DOHH2 (cell line): ENCODE measurements around the gene ZBTB16.

Source experiments
- H3F3A ChIP-seq: fragments of 200-600 bp; sonication (generic), shearing (Covaris generic); 2 replicates; pipeline ENCODE4 v1.6.0; 2016; ENCODE audit warnings: antibody characterized with exemption, mild to moderate bottlenecking; ENCODE audit not compliant: control insufficient read depth, insufficient read depth
- H3K27ac ChIP-seq: fragments of 200-600 bp; sonication (generic); 2 replicates; pipeline ENCODE4 v1.5.1; 2014; ENCODE audit warnings: low read depth, mild to moderate bottlenecking, low read length, moderate library complexity
- H3K27me3 ChIP-seq: fragments of 200-600 bp; sonication (generic); 2 replicates; pipeline ENCODE4 v1.6.1; 2014; ENCODE audit warnings: mild to moderate bottlenecking, low read length, mixed read lengths; ENCODE audit not compliant: control insufficient read depth
- H3K36me3 ChIP-seq: fragments of 200-600 bp; sonication (generic); 2 replicates; pipeline ENCODE4 v1.6.1; 2014; ENCODE audit warnings: mild to moderate bottlenecking, low read length, moderate library complexity, mixed read lengths; ENCODE audit not compliant: control insufficient read depth
- H3K4me1 ChIP-seq: fragments of 200-600 bp; sonication (generic); 2 replicates; pipeline ENCODE4 v1.6.1; 2014; ENCODE audit warnings: mild to moderate bottlenecking, low read length, mixed read lengths; ENCODE audit not compliant: control insufficient read depth
- H3K4me2 ChIP-seq: fragments of 200-600 bp; sonication (generic); 2 replicates; pipeline ENCODE4 v1.6.0; 2014; ENCODE audit warnings: mild to moderate bottlenecking, low read length, moderate library complexity
- H3K4me3 ChIP-seq: fragments of 200-600 bp; sonication (generic); 2 replicates; pipeline ENCODE4 v1.5.1; 2014; ENCODE audit warnings: mild to moderate bottlenecking, low read length, mixed read lengths
- H3K79me2 ChIP-seq: fragments of 200-600 bp; sonication (generic); 2 replicates; pipeline ENCODE4 v1.6.1; 2014; ENCODE audit warnings: mild to moderate bottlenecking, low read length, mixed read lengths; ENCODE audit not compliant: control insufficient read depth
- H3K9me2 ChIP-seq: fragments of 200-600 bp; sonication (generic); replicated peaks from 2 replicates; pipeline ENCODE4 v1.6.1; 2014; ENCODE audit warnings: mild to moderate bottlenecking, low read length, mixed read lengths; ENCODE audit not compliant: control insufficient read depth
- H3K9me3 ChIP-seq: fragments of 200-600 bp; sonication (generic); 2 replicates; pipeline ENCODE4 v1.6.1; 2014; ENCODE audit warnings: antibody characterized with exemption, low read length, mixed read lengths; ENCODE audit not compliant: control insufficient read depth, insufficient read depth
- H4K20me1 ChIP-seq: fragments of 200-600 bp; sonication (generic); 2 replicates; pipeline ENCODE4 v1.6.0; 2014; ENCODE audit warnings: low read depth, mild to moderate bottlenecking, antibody characterized with exemption, low read length, moderate library complexity; ENCODE audit not compliant: control insufficient read depth, insufficient read depth
- CTCF ChIP-seq: fragments of 200-600 bp; sonication (generic); IDR thresholded peaks from one replicate; pipeline ENCODE4 v1.5.1; 2014; ENCODE audit warnings: antibody characterized with exemption, mild to moderate bottlenecking, low read depth, low read length; ENCODE audit not compliant: poor library complexity, severe bottlenecking
- EZH2phosphoT487 ChIP-seq: fragments of 200-600 bp; sonication (generic); IDR thresholded peaks from 2 replicates; pipeline ENCODE4 v1.6.1; 2017; ENCODE audit warnings: borderline replicate concordance, mild to moderate bottlenecking, antibody characterized with exemption, low read length, moderate library complexity, mixed read lengths

The ZBTB16 gene

GRCh38 chr11:114102993-114103896, 43.7 kb downstream of the ZBTB16 start:
- Histone ChIP-seq H3F3A (no peaks in the 10 kb centered on the region), H3K36me3 (no peaks in the 10 kb centered on the region), H3K4me1 (no peaks in the 10 kb centered on the region), H3K27me3 (peaks cover 12% of the 10 kb centered on the region; the same call in 1 of the 2 replicates), H3K4me3 (no peak overlapping the region), H4K20me1 (no peaks in the 10 kb centered on the region), H3K9me3 (no peaks in the 10 kb centered on the region), H3K9me2 (no peaks in the 10 kb centered on the region), H3K4me2 (no peak overlapping the region), H3K79me2 (no peaks in the 10 kb centered on the region), H3K27ac (no peak overlapping the region)
- TF ChIP-seq CTCF: no peak
- no peak for TF ChIP-seq EZH2phosphoT487

GRCh38 chr11:114105611-114106010, 46.1 kb downstream of the ZBTB16 start:
- Histone ChIP-seq H3K27me3 (peaks cover 25% of the 10 kb centered on the region), H3K4me3 (no peak overlapping the region), H4K20me1 (no peaks in the 10 kb centered on the region), H3K9me2 (no peaks in the 10 kb centered on the region), H3K27ac (no peak overlapping the region), H3K4me2 (no peak overlapping the region), H3K9me3 (no peaks in the 10 kb centered on the region), H3K79me2 (no peaks in the 10 kb centered on the region), H3K36me3 (no peaks in the 10 kb centered on the region), H3F3A (no peaks in the 10 kb centered on the region), H3K4me1 (no peaks in the 10 kb centered on the region)
- no peak for TF ChIP-seq CTCF

- H3K9me3 ChIP-seq: no peaks in the 10 kb centered on the region
These were observed 46.5 kb downstream of the ZBTB16 start for GRCh38 chr11:114106047-114106446.

More at GRCh38 chr11:114106047-114106446, 46.5 kb downstream of the ZBTB16 start:
- Histone ChIP-seq H3K9me2 (no peaks in the 10 kb centered on the region), H3K27ac (no peak overlapping the region), H3K4me1 (no peaks in the 10 kb centered on the region), H3K4me2 (no peak overlapping the region), H3F3A (no peaks in the 10 kb centered on the region), H3K27me3 (peaks cover 30% of the 10 kb centered on the region), H3K4me3 (no peak overlapping the region), H3K79me2 (no peaks in the 10 kb centered on the region), H3K36me3 (no peaks in the 10 kb centered on the region), H4K20me1 (no peaks in the 10 kb centered on the region)
- no peak for TF ChIP-seq EZH2phosphoT487
- TF ChIP-seq CTCF: no peak
